Calu3 (cell line): ENCODE measurements around the gene ZBTB21. TPM values are rescaled to one million over a fixed set of nuclear protein-coding genes. Genes with fewer than 3 reads are reported as not detected.

Experiments
- BruUV-seq: library from RNA; stranded (reverse); fragments of 400-500 nt; replicated peaks from 2 replicates; lab custom pipeline; 2021; lab: Mats Ljungman, UMichigan
- CTCF ChIA-PET: fragments of 300-600 bp; sonication (Branson Sonifier 250); formaldehyde crosslinking; loops from one replicate; lab custom pipeline; 2022; ENCODE audit warnings: antibody characterized with exemption; lab: Charles Lee
- DNase-seq: peaks from one replicate; pipeline ENCODE4 v3.0.0; 2022
- H3K27ac Mint-ChIP-seq: one replicate; pipeline ENCODE4 v1.8.0; 2022; ENCODE audit warnings: mixed read lengths; ENCODE audit not compliant: unreplicated experiment
- H3K27me3 Mint-ChIP-seq: one replicate; pipeline ENCODE4 v1.8.0; 2022; ENCODE audit warnings: mixed read lengths; ENCODE audit not compliant: unreplicated experiment
- H3K36me3 Mint-ChIP-seq: one replicate; pipeline ENCODE4 v1.8.0; 2022; ENCODE audit warnings: mild to moderate bottlenecking, moderate library complexity, mixed read lengths; ENCODE audit not compliant: insufficient read depth, unreplicated experiment
- H3K4me1 Mint-ChIP-seq: one replicate; pipeline ENCODE4 v1.8.0; 2022; ENCODE audit warnings: mild to moderate bottlenecking, low read depth, mixed read lengths; ENCODE audit not compliant: unreplicated experiment
- H3K4me3 Mint-ChIP-seq: one replicate; pipeline ENCODE4 v1.8.0; 2022; ENCODE audit warnings: mild to moderate bottlenecking, low read depth, moderate library complexity, mixed read lengths; ENCODE audit not compliant: unreplicated experiment
- H3K9me3 Mint-ChIP-seq: one replicate; pipeline ENCODE4 v1.8.0; 2022; ENCODE audit warnings: low read depth, mixed read lengths; ENCODE audit not compliant: unreplicated experiment
- CTCF ChIP-seq: fragments of 200-600 bp; IDR thresholded peaks from one replicate; pipeline ENCODE4 v1.8.0; 2022; ENCODE audit warnings: antibody characterized with exemption; ENCODE audit not compliant: unreplicated experiment
- intact Hi-C: fragments of 100-400 bp; cut with micrococcal nuclease; formaldehyde crosslinking; loops from one replicate; pipeline ENCODE4 v1.10.0; 2022; ENCODE audit not compliant: unreplicated experiment
- total RNA-seq: library from RNA; stranded (reverse); gene quantifications from 2 replicates; pipeline ENCODE4 v1.2.3, GENCODE V29; 2022

The ZBTB21 gene
- total RNA-seq, 1 experiment from 2014 or later = 14.5 TPM

GRCh38 chr21:42031816-42032215 is 21.7 kb upstream of the ZBTB21 start:
- Mint-ChIP-seq H3K9me3 (no peaks in the 10 kb centered on the region), H3K27me3 (peaks cover 50% of the 10 kb centered on the region), H3K27ac (no peak overlapping the region), H3K4me1 (no peaks in the 10 kb centered on the region), H3K36me3 (no peaks in the 10 kb centered on the region), H3K4me3 (no peak overlapping the region)
- intact Hi-C loops = no loop called here
- no TSS peak for BruUV-seq
- DNase-seq = no peak
- CTCF ChIA-PET = no interaction called here
- TF ChIP-seq CTCF = no peak

GRCh38 chr21:42031241-42031640 is 21.1 kb upstream of the ZBTB21 start:
- no peak for TF ChIP-seq CTCF
- H3K27ac Mint-ChIP-seq = no peak overlapping the region
- CTCF ChIA-PET = no interaction called here
- H3K9me3 Mint-ChIP-seq = no peaks in the 10 kb centered on the region
- no TSS peak for BruUV-seq
- intact Hi-C loops = no loop called here
- no peak overlapping the region for H3K4me3 Mint-ChIP-seq
- H3K4me1 Mint-ChIP-seq = no peaks in the 10 kb centered on the region
- peaks cover 53% of the 10 kb centered on the region for H3K27me3 Mint-ChIP-seq
- no peaks in the 10 kb centered on the region for H3K36me3 Mint-ChIP-seq
- DNase-seq = no peak

GRCh38 chr21:42030311-42030710 is 20.2 kb upstream of the ZBTB21 start:
- H3K4me3 Mint-ChIP-seq = no peak overlapping the region
- H3K4me1 Mint-ChIP-seq = no peaks in the 10 kb centered on the region
- peaks cover 60% of the 10 kb centered on the region for H3K27me3 Mint-ChIP-seq
- no peak for DNase-seq
- intact Hi-C loops = no loop called here
- BruUV-seq = no TSS peak
- H3K27ac Mint-ChIP-seq = no peak overlapping the region
- H3K36me3 Mint-ChIP-seq = no peaks in the 10 kb centered on the region
- no peak for TF ChIP-seq CTCF
- H3K9me3 Mint-ChIP-seq = no peaks in the 10 kb centered on the region
- CTCF ChIA-PET = no interaction called here

- CTCF ChIA-PET = interaction anchor here (1.1 kb wide), 1 partner anchor 17 kb away, joined by 3 read pairs; no protein-coding TSS in a partner anchor
- intact Hi-C loops = no loop called here
- no peak for TF ChIP-seq CTCF
- DNase-seq = no peak
- H3K27ac Mint-ChIP-seq = no peak overlapping the region
- BruUV-seq = no TSS peak
- no peaks in the 10 kb centered on the region for H3K4me1 Mint-ChIP-seq
- no peaks in the 10 kb centered on the region for H3K36me3 Mint-ChIP-seq
- H3K27me3 Mint-ChIP-seq = peaks cover 60% of the 10 kb centered on the region
- H3K4me3 Mint-ChIP-seq = no peak overlapping the region
- no peaks in the 10 kb centered on the region for H3K9me3 Mint-ChIP-seq
These were observed 18.7 kb upstream of the ZBTB21 start for GRCh38 chr21:42028766-42029425.
